BJ (cell line): ENCODE measurements around the gene GTF3C1. TPM values are rescaled to one million over a fixed set of nuclear protein-coding genes. Genes with fewer than 3 reads are reported as not detected.

ENCODE experiments used
- CTCF ChIA-PET: fragments of 350-600 bp; formaldehyde crosslinking; extraction: SDS; loops from one replicate; lab custom pipeline; 2021; ENCODE audit warnings: antibody characterized with exemption, inconsistent platforms; lab: Yijun Ruan, JAX
- POLR2A ChIA-PET: fragments of 300-600 bp; sonication (Branson Sonifier 250); formaldehyde crosslinking; extraction: SDS; loops from one replicate; lab custom pipeline; 2021; ENCODE audit warnings: antibody characterized with exemption; lab: Charles Lee
- DNase-seq: peaks from one replicate; pipeline ENCODE4 v3.0.0-alpha.2; 2011; ENCODE audit warnings: low read depth
- H3K27me3 ChIP-seq: 2 replicates; pipeline ENCODE4 v1.6.0; 2011; ENCODE audit warnings: low read length; ENCODE audit not compliant: control insufficient read depth, insufficient read depth
- H3K36me3 ChIP-seq: 2 replicates; pipeline ENCODE4 v1.5.1; 2011; ENCODE audit warnings: low read length; ENCODE audit not compliant: control insufficient read depth, insufficient read depth
- H3K4me3 ChIP-seq: 2 replicates; pipeline ENCODE4 v1.5.1; 2011; ENCODE audit warnings: low read depth, mild to moderate bottlenecking, control low read depth, low read length
- polyA plus RNA-seq: library from polyadenylated mRNA; depleted of rRNA; stranded (reverse); fragments of >200 nt; gene quantifications from 2 replicates; pipeline ENCODE4 v1.2.3, GENCODE V29; 2011
- TF ChIP-seq, protein P1 (sequence below): IDR thresholded peaks from 2 replicates; pipeline ENCODE4 v1.5.1; 2011; ENCODE audit warnings: low read depth, mild to moderate bottlenecking, control low read depth, inconsistent platforms, low read length, moderate library complexity; ENCODE audit not compliant: insufficient read depth

GTF3C1 gene
- polyA plus RNA-seq, 1 experiment, result 35.8 TPM

DNA sequence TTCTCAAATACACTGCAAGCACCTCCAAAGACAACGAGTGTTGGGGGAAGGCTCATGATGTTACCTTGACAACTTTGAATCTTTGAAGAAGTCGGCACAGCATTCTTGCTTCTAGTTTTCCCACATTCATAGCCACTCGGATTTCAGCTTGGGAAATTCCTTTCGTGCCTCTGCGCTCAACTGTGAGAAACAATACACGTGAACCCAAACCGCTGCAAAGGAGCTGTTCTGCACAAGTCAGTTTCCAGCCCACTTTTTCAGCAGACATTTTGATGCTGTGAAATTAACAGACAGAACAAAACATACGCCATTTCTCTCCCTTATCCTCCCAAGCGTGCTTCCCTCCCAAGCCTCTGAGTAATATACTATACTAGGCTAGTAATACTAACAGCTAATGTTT lies 41.2 kb downstream of the GTF3C1 start:
- TF ChIP-seq, protein P1, sequence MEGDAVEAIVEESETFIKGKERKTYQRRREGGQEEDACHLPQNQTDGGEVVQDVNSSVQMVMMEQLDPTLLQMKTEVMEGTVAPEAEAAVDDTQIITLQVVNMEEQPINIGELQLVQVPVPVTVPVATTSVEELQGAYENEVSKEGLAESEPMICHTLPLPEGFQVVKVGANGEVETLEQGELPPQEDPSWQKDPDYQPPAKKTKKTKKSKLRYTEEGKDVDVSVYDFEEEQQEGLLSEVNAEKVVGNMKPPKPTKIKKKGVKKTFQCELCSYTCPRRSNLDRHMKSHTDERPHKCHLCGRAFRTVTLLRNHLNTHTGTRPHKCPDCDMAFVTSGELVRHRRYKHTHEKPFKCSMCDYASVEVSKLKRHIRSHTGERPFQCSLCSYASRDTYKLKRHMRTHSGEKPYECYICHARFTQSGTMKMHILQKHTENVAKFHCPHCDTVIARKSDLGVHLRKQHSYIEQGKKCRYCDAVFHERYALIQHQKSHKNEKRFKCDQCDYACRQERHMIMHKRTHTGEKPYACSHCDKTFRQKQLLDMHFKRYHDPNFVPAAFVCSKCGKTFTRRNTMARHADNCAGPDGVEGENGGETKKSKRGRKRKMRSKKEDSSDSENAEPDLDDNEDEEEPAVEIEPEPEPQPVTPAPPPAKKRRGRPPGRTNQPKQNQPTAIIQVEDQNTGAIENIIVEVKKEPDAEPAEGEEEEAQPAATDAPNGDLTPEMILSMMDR, result no peak
- POLR2A ChIA-PET, result no interaction called here
- CTCF ChIA-PET, result no interaction called here
- DNase-seq, result no peak
- no peaks in the 10 kb centered on the region for H3K27me3 ChIP-seq
- H3K36me3 ChIP-seq, result peaks cover 36% of the 10 kb centered on the region
- no peak overlapping the region for H3K4me3 ChIP-seq

DNA sequence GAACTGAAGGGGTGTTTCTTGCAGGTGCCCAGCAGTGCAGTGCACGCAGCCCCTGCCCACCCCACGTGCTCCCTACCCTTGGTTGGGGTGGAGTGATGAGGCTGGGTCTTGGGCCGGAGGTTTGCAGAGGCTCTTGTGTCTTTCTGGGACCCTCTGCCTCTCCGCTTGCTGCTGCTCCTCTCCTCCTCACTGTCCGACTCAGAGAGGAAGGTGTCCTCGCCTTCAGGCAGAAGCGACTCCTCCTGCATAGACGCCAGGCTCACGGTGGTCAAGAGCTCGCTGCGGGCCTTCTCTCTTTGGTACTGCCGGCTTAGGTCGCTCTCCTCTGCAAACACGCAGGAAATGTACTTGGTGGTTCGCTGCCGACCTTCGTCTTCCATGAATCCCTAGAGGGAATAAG lies 42.9 kb downstream of the GTF3C1 start:
- POLR2A ChIA-PET, result no interaction called here
- Histone ChIP-seq H3K4me3 (no peak overlapping the region), H3K36me3 (peaks cover 50% of the 10 kb centered on the region), H3K27me3 (no peaks in the 10 kb centered on the region)
- CTCF ChIA-PET, result interaction anchor here (0.6 to 0.9 kb wide), 3 partner anchors 9 to 44 kb away, joined by 3 read pairs; no protein-coding TSS in a partner anchor
- DNase-seq, result no peak
- TF ChIP-seq, protein P1, result no peak

GRCh38 chr16:27505297-27506236 lies 44.1 kb downstream of the GTF3C1 start:
- no peak overlapping the region for H3K4me3 ChIP-seq
- peaks cover 45% of the 10 kb centered on the region for H3K36me3 ChIP-seq
- no peak for DNase-seq
- H3K27me3 ChIP-seq, result no peaks in the 10 kb centered on the region
- TF ChIP-seq, protein P1, result no peak
- ChIA-PET POLR2A (no interaction called here), CTCF (interaction anchor here (1.2 to 1.3 kb wide), 2 partner anchors 10 to 13 kb away, joined by 3 to 4 read pairs; no protein-coding TSS in a partner anchor)

- ChIA-PET POLR2A (no interaction called here), CTCF (interaction anchor here (1.4 kb wide), 1 partner anchor 13 kb away, joined by 7 read pairs; no protein-coding TSS in a partner anchor)
- peak; percentile 4 for DNase-seq
- H3K4me3 ChIP-seq, result no peak overlapping the region
- TF ChIP-seq, protein P1, result no peak
- no peaks in the 10 kb centered on the region for H3K27me3 ChIP-seq
- peaks cover 50% of the 10 kb centered on the region for H3K36me3 ChIP-seq
Measured at GRCh38 chr16:27503662-27504061, 46.1 kb downstream of the GTF3C1 start.

DNA sequence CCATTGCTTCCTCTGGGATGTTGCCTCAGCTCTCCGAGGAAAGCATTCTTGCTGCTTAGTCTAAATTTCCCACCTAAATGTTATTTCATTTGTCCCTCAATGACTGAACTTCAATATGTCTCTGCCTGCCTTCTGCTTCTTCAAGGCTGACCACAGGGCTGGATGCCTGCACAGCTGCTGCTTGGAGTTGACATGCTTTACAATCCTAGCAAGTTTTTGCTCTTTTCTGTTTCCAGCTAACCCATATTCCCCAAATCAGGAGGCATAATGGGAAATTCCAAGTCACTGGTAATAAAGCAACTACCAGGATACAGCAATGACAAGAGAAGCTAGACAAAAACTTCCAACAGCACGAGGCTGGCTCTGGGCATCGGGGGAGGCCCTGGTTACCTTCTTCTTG lies 48.9 kb downstream of the GTF3C1 start:
- Histone ChIP-seq H3K4me3 (no peak overlapping the region), H3K27me3 (no peaks in the 10 kb centered on the region), H3K36me3 (peaks cover 40% of the 10 kb centered on the region)
- POLR2A ChIA-PET, result no interaction called here
- DNase-seq, result peak; percentile 5
- CTCF ChIA-PET, result interaction anchor here (3.5 kb wide), 1 partner anchor 15 kb away, joined by 14 read pairs; no protein-coding TSS in a partner anchor
- TF ChIP-seq, protein P1, result no peak
